HEK293 (cell line): ENCODE data around the gene DLG2.

Experiments used
- CTCF ChIA-PET: fragments of 350-600 bp; formaldehyde crosslinking; extraction: SDS; loops from one replicate; lab custom pipeline; 2021; ENCODE audit warnings: antibody characterized with exemption; lab: Yijun Ruan, JAX
- POLR2A ChIA-PET: fragments of 300-600 bp; formaldehyde crosslinking; extraction: SDS; loops from one replicate; lab custom pipeline; 2020; ENCODE audit warnings: antibody characterized with exemption, inconsistent platforms; lab: Yijun Ruan, JAX
- H3K27ac ChIP-seq: fragments of 200-500 bp; sonication (Bioruptor generic); 2 replicates; pipeline ENCODE4 v1.5.1; 2014; ENCODE audit warnings: low read depth, low read length, control low read depth, inconsistent platforms; ENCODE audit errors: extremely low read depth
- H3K36me3 ChIP-seq, 2 experiments: fragments of 200-500 bp in 1 of 2; sonication (Bioruptor generic) in 1 of 2; 1 replicate in 1 of 2; 2 replicates in 1 of 2; pipeline ENCODE4 v1.5.1; 2014 to 2017; ENCODE audit warnings: inconsistent platforms in 2 of 2, low read length in 2 of 2; ENCODE audit not compliant: control insufficient read depth in 2 of 2, insufficient read depth in 1 of 2
- H3K4me1 ChIP-seq: fragments of 200-500 bp; sonication (Bioruptor generic); 2 replicates; pipeline ENCODE4 v1.5.1; 2014; ENCODE audit warnings: mild to moderate bottlenecking, low read length, inconsistent platforms; ENCODE audit not compliant: control insufficient read depth, insufficient read depth
- H3K4me3 ChIP-seq: 2 replicates; pipeline ENCODE4 v1.5.1; 2011; ENCODE audit warnings: low read depth, mild to moderate bottlenecking, control low read depth, low read length, moderate library complexity
- H3K9me3 ChIP-seq: fragments of 200-500 bp; sonication (Bioruptor generic); 2 replicates; pipeline ENCODE4 v1.5.1; 2014; ENCODE audit warnings: low read depth, low read length, inconsistent platforms; ENCODE audit not compliant: control insufficient read depth, insufficient read depth
- EGR2 ChIP-seq: fragments of 450-650 bp; formaldehyde crosslinking; IDR thresholded peaks from 2 replicates; pipeline ENCODE4 v1.5.1; 2016; ENCODE audit warnings: low read depth, missing biosample characterization, missing genetic modification characterization
- HIC1 ChIP-seq: fragments of 450-650 bp; formaldehyde crosslinking; IDR thresholded peaks from 2 replicates; pipeline ENCODE4 v1.5.1; 2016; ENCODE audit warnings: missing biosample characterization, missing genetic modification characterization
- MZF1 ChIP-seq: fragments of 450-650 bp; formaldehyde crosslinking; IDR thresholded peaks from 2 replicates; pipeline ENCODE4 v1.5.1; 2017; ENCODE audit warnings: missing biosample characterization, missing genetic modification characterization, borderline replicate concordance
- OSR2 ChIP-seq: fragments of 450-650 bp; formaldehyde crosslinking; IDR thresholded peaks from 2 replicates; pipeline ENCODE4 v1.5.1; 2016; ENCODE audit warnings: missing biosample characterization, missing genetic modification characterization
- SP3 ChIP-seq: fragments of 450-650 bp; formaldehyde crosslinking; IDR thresholded peaks from 2 replicates; pipeline ENCODE4 v1.5.1; 2016; ENCODE audit warnings: missing biosample characterization, missing genetic modification characterization
- SP7 ChIP-seq: fragments of 450-650 bp; formaldehyde crosslinking; IDR thresholded peaks from 2 replicates; pipeline ENCODE4 v1.5.1; 2016; ENCODE audit warnings: missing biosample characterization, missing genetic modification characterization
- WT1 ChIP-seq: fragments of 450-650 bp; formaldehyde crosslinking; IDR thresholded peaks from 2 replicates; pipeline ENCODE4 v1.5.1; 2016; ENCODE audit warnings: missing biosample characterization, missing genetic modification characterization
- YY1 ChIP-seq: fragments of 450-650 bp; formaldehyde crosslinking; IDR thresholded peaks from 2 replicates; pipeline ENCODE4 v1.5.1; 2018; ENCODE audit warnings: missing biosample characterization, missing genetic modification characterization
- ZBTB11 ChIP-seq: fragments of 450-650 bp; formaldehyde crosslinking; conservative IDR thresholded peaks from 2 replicates; pipeline ENCODE4 v1.5.1; 2016; ENCODE audit warnings: low read depth, missing biosample characterization, missing genetic modification characterization
- ZNF121 ChIP-seq: fragments of 450-650 bp; formaldehyde crosslinking; IDR thresholded peaks from 2 replicates; pipeline ENCODE4 v1.5.1; 2016; ENCODE audit warnings: missing biosample characterization, missing genetic modification characterization
- ZNF132 ChIP-seq: fragments of 450-650 bp; formaldehyde crosslinking; IDR thresholded peaks from 2 replicates; pipeline ENCODE4 v1.5.1; 2017; ENCODE audit warnings: missing biosample characterization, missing genetic modification characterization, borderline replicate concordance
- ZNF133 ChIP-seq: fragments of 450-650 bp; formaldehyde crosslinking; IDR thresholded peaks from 2 replicates; pipeline ENCODE4 v1.5.1; 2016; ENCODE audit warnings: missing biosample characterization, missing genetic modification characterization
- ZNF138 ChIP-seq: fragments of 450-650 bp; formaldehyde crosslinking; IDR thresholded peaks from 2 replicates; pipeline ENCODE4 v1.5.1; 2016; ENCODE audit warnings: missing biosample characterization, missing genetic modification characterization, borderline replicate concordance
- ZNF157 ChIP-seq: fragments of 450-650 bp; formaldehyde crosslinking; IDR thresholded peaks from 2 replicates; pipeline ENCODE4 v1.5.1; 2016; ENCODE audit warnings: missing biosample characterization, missing genetic modification characterization
- ZNF302 ChIP-seq: fragments of 450-650 bp; formaldehyde crosslinking; IDR thresholded peaks from 2 replicates; pipeline ENCODE4 v1.5.1; 2016; ENCODE audit warnings: missing biosample characterization, missing genetic modification characterization, low read depth
- ZNF391 ChIP-seq: fragments of 450-650 bp; formaldehyde crosslinking; IDR thresholded peaks from 2 replicates; pipeline ENCODE4 v1.5.1; 2016; ENCODE audit warnings: low read depth, missing biosample characterization, missing genetic modification characterization, borderline replicate concordance
- ZNF423 ChIP-seq: fragments of 450-650 bp; formaldehyde crosslinking; IDR thresholded peaks from 2 replicates; pipeline ENCODE4 v1.5.1; 2016; ENCODE audit warnings: missing biosample characterization, missing genetic modification characterization
- ZNF473 ChIP-seq: fragments of 450-650 bp; formaldehyde crosslinking; IDR thresholded peaks from 2 replicates; pipeline ENCODE4 v1.5.1; 2017; ENCODE audit warnings: missing biosample characterization, missing genetic modification characterization
- ZNF521 ChIP-seq: fragments of 450-650 bp; formaldehyde crosslinking; IDR thresholded peaks from 2 replicates; pipeline ENCODE4 v1.5.1; 2017; ENCODE audit warnings: missing biosample characterization, mild to moderate bottlenecking, missing genetic modification characterization
- ZNF561 ChIP-seq: fragments of 450-650 bp; IDR thresholded peaks from 2 replicates; pipeline ENCODE4 v1.5.1; 2018; ENCODE audit warnings: missing biosample characterization, missing genetic modification characterization, borderline replicate concordance
- ZNF585B ChIP-seq: fragments of 450-650 bp; formaldehyde crosslinking; IDR thresholded peaks from 2 replicates; pipeline ENCODE4 v1.5.1; 2016; ENCODE audit warnings: missing biosample characterization, missing genetic modification characterization
- ZNF747 ChIP-seq: fragments of 450-650 bp; formaldehyde crosslinking; IDR thresholded peaks from 2 replicates; pipeline ENCODE4 v1.5.1; 2016; ENCODE audit warnings: missing biosample characterization, missing genetic modification characterization
- ZNF76 ChIP-seq: fragments of 450-650 bp; formaldehyde crosslinking; IDR thresholded peaks from 2 replicates; pipeline ENCODE4; 2016; ENCODE audit warnings: low read depth, missing biosample characterization, missing genetic modification characterization, borderline replicate concordance
- ZNF776 ChIP-seq: fragments of 450-650 bp; formaldehyde crosslinking; IDR thresholded peaks from 2 replicates; pipeline ENCODE4 v1.5.0; 2017; ENCODE audit warnings: missing biosample characterization, missing genetic modification characterization, borderline replicate concordance
- ZNF792 ChIP-seq: fragments of 450-650 bp; formaldehyde crosslinking; IDR thresholded peaks from 2 replicates; pipeline ENCODE4 v1.5.1; 2016; ENCODE audit warnings: missing biosample characterization, missing genetic modification characterization

Gene DLG2

GRCh38 chr11:85154294-85154693 lies 472.9 kb downstream of the DLG2 start:
- H3K36me3 ChIP-seq: no peaks in the 10 kb centered on the region
- H3K27ac ChIP-seq: no peak overlapping the region
- POLR2A ChIA-PET: no interaction called here
- no peaks in the 10 kb centered on the region for H3K9me3 ChIP-seq
- TF ChIP-seq EGR2 (tag by site-specific recombination) (no peak), ZNF391 (tag by site-specific recombination) (no peak), ZNF585B (tag by site-specific recombination) (no peak), ZNF792 (no peak), ZNF423 (tag by site-specific recombination) (no peak), SP7 (tag by site-specific recombination) (no peak), ZNF138 (tag by site-specific recombination) (no peak), ZNF157 (tag by site-specific recombination) (no peak), ZNF302 (no peak), MZF1 (tag by site-specific recombination) (no peak), ZNF776 (no peak)
- TF ChIP-seq, all 188 proteins: peak for 0
- Histone ChIP-seq H3K4me1 (no peaks in the 10 kb centered on the region), H3K4me3 (no peak overlapping the region)
- CTCF ChIA-PET: interaction anchor here (0.7 kb wide), 1 partner anchor 293 kb away, joined by 3 read pairs; no protein-coding TSS in a partner anchor

- no peak overlapping the region for H3K27ac ChIP-seq
- no peak for TF ChIP-seq SP7 (tag by site-specific recombination)
- TF ChIP-seq, all 188 proteins: peak for 0
- H3K4me1 ChIP-seq: no peaks in the 10 kb centered on the region
- no peak overlapping the region for H3K4me3 ChIP-seq
- ChIA-PET POLR2A (no interaction called here), CTCF (no interaction called here)
- no peaks in the 10 kb centered on the region for H3K9me3 ChIP-seq
- H3K36me3 ChIP-seq: no peaks in the 10 kb centered on the region
Measured at GRCh38 chr11:85137597-85137996, 489.5 kb downstream of the DLG2 start.

- Histone ChIP-seq H3K9me3 (no peaks in the 10 kb centered on the region), H3K36me3 (no peaks in the 10 kb centered on the region), H3K4me1 (no peaks in the 10 kb centered on the region), H3K27ac (no peak overlapping the region), H3K4me3 (no peak overlapping the region)
- CTCF ChIA-PET: no interaction called here
- POLR2A ChIA-PET: no interaction called here
- TF ChIP-seq ZNF121 (tag by site-specific recombination): no peak
- TF ChIP-seq ZBTB11 (tag by site-specific recombination): no peak
- TF ChIP-seq ZNF133 (tag by site-specific recombination): no peak
- TF ChIP-seq ZNF132 (tag by site-specific recombination): no peak
- TF ChIP-seq SP3: no peak
- TF ChIP-seq YY1 (tag by site-specific recombination): no peak
- no peak for TF ChIP-seq ZNF561 (tag by site-specific recombination)
- TF ChIP-seq HIC1 (tag by site-specific recombination): no peak
- TF ChIP-seq WT1: no peak
- no peak for TF ChIP-seq ZNF747 (tag by site-specific recombination)
- no peak for TF ChIP-seq OSR2 (tag by site-specific recombination)
- no peak for TF ChIP-seq ZNF302
- TF ChIP-seq ZNF76 (tag by site-specific recombination): no peak
- TF ChIP-seq ZNF473 (tag by site-specific recombination): no peak
- no peak for TF ChIP-seq ZNF521
Measured at GRCh38 chr11:85133636-85134035, 493.5 kb downstream of the DLG2 start.
